ENCODE data around the gene GRIK2. TPM values are rescaled to one million over a fixed set of nuclear protein-coding genes. Genes with fewer than 3 reads are reported as not detected.

Gene GRIK2
- total RNA-seq, 1 experiment from 2014 or later, result 0.61 TPM

GRCh38 chr6:101826269-101826668, 432.8 kb downstream of the GRIK2 start:
- no peaks in the 10 kb centered on the region for H4K20me1 ChIP-seq (ENCODE audit: insufficient read depth)
- intact Hi-C loops (cut with micrococcal nuclease; ENCODE audit: unreplicated experiment), result no loop called here
- H3K27me3 ChIP-seq (ENCODE audit: insufficient read depth, low read depth), result no peaks in the 10 kb centered on the region
- ChIA-PET POLR2A (ENCODE audit: unreplicated experiment) (no interaction called here), CTCF (no interaction called here)
- no peaks in the 10 kb centered on the region for H3K79me2 ChIP-seq (ENCODE audit: low read depth)
- TF ChIP-seq CTCF (conservative IDR thresholded peaks at IDR 0.05) (no peak), EZH2 (IDR thresholded peaks at IDR 0.05; ENCODE audit: low read depth) (no peak)
- H3K4me2 ChIP-seq, result no peak overlapping the region
- no peak overlapping the region for H3K4me3 ChIP-seq
- no peak overlapping the region for H2AFZ ChIP-seq
- no TSS peak for BruUV-seq (replicated peaks)
- no peaks in the 10 kb centered on the region for H3K9me2 ChIP-seq (ENCODE audit: insufficient read depth)
- no peaks in the 10 kb centered on the region for H3K36me3 ChIP-seq (ENCODE audit: low read depth)
- H3K4me1 ChIP-seq (replicated peaks; ENCODE audit: insufficient read depth), result no peaks in the 10 kb centered on the region
- peaks cover 4% of the 10 kb centered on the region; the same call in 1 of the 2 replicates for H3K9me3 ChIP-seq (ENCODE audit: insufficient read depth, low read depth)
- no peak overlapping the region for H3K27ac ChIP-seq
- DNase-seq, result no peak
- no peaks in the 10 kb centered on the region for H3F3A ChIP-seq (ENCODE audit: insufficient read depth, low read depth)

- H3K4me3 ChIP-seq, result no peak overlapping the region
- no peaks in the 10 kb centered on the region for H3K79me2 ChIP-seq (ENCODE audit: low read depth)
- H4K20me1 ChIP-seq (ENCODE audit: insufficient read depth), result no peaks in the 10 kb centered on the region
- no peak overlapping the region for H3K27ac ChIP-seq
- intact Hi-C loops (cut with micrococcal nuclease; ENCODE audit: unreplicated experiment), result no loop called here
- DNase-seq, result no peak
- TF ChIP-seq EZH2 (IDR thresholded peaks at IDR 0.05; ENCODE audit: low read depth), result no peak
- no peaks in the 10 kb centered on the region for H3F3A ChIP-seq (ENCODE audit: insufficient read depth, low read depth)
- POLR2A ChIA-PET (ENCODE audit: unreplicated experiment), result no interaction called here
- no peak overlapping the region for H2AFZ ChIP-seq
- BruUV-seq (replicated peaks), result no TSS peak
- no peaks in the 10 kb centered on the region for H3K36me3 ChIP-seq (ENCODE audit: low read depth)
- CTCF ChIA-PET, result no interaction called here
- peaks cover 4% of the 10 kb centered on the region; the same call in 1 of the 2 replicates for H3K9me3 ChIP-seq (ENCODE audit: insufficient read depth, low read depth)
- no peaks in the 10 kb centered on the region for H3K27me3 ChIP-seq (ENCODE audit: insufficient read depth, low read depth)
- H3K4me1 ChIP-seq (replicated peaks; ENCODE audit: insufficient read depth), result no peaks in the 10 kb centered on the region
- H3K9me2 ChIP-seq (ENCODE audit: insufficient read depth), result no peaks in the 10 kb centered on the region
- no peak overlapping the region for H3K4me2 ChIP-seq
These were observed 433.2 kb downstream of the GRIK2 start for GRCh38 chr6:101826678-101827077.

- H3F3A ChIP-seq (ENCODE audit: insufficient read depth, low read depth), result no peaks in the 10 kb centered on the region
- ChIA-PET CTCF (no interaction called here), POLR2A (ENCODE audit: unreplicated experiment) (no interaction called here)
- H3K9me2 ChIP-seq (ENCODE audit: insufficient read depth), result no peaks in the 10 kb centered on the region
- no peaks in the 10 kb centered on the region for H3K79me2 ChIP-seq (ENCODE audit: low read depth)
- no peak overlapping the region for H2AFZ ChIP-seq
- H3K27ac ChIP-seq, result no peak overlapping the region
- no peak overlapping the region for H3K4me3 ChIP-seq
- no peak for DNase-seq
- H3K27me3 ChIP-seq (ENCODE audit: insufficient read depth, low read depth), result no peaks in the 10 kb centered on the region
- no peak overlapping the region for H3K4me2 ChIP-seq
- TF ChIP-seq EZH2 (IDR thresholded peaks at IDR 0.05; ENCODE audit: low read depth), result no peak
- TF ChIP-seq CTCF (conservative IDR thresholded peaks at IDR 0.05), result no peak
- BruUV-seq (replicated peaks), result no TSS peak
- H3K4me1 ChIP-seq (replicated peaks; ENCODE audit: insufficient read depth), result no peaks in the 10 kb centered on the region
- peaks cover 4% of the 10 kb centered on the region; the same call in 1 of the 2 replicates for H3K9me3 ChIP-seq (ENCODE audit: insufficient read depth, low read depth)
- intact Hi-C loops (cut with micrococcal nuclease; ENCODE audit: unreplicated experiment), result no loop called here
- H3K36me3 ChIP-seq (ENCODE audit: low read depth), result no peaks in the 10 kb centered on the region
- H4K20me1 ChIP-seq (ENCODE audit: insufficient read depth), result no peaks in the 10 kb centered on the region
These were observed 437.1 kb downstream of the GRIK2 start for GRCh38 chr6:101830501-101831031.

GRCh38 chr6:101832371-101832770, 438.9 kb downstream of the GRIK2 start:
- H3F3A ChIP-seq (ENCODE audit: insufficient read depth, low read depth), result no peaks in the 10 kb centered on the region
- H3K36me3 ChIP-seq (ENCODE audit: low read depth), result no peaks in the 10 kb centered on the region
- H3K27me3 ChIP-seq (ENCODE audit: insufficient read depth, low read depth), result no peaks in the 10 kb centered on the region
- no peak overlapping the region for H3K27ac ChIP-seq
- no peak overlapping the region for H3K4me2 ChIP-seq
- H3K9me3 ChIP-seq (ENCODE audit: insufficient read depth, low read depth), result peaks cover 4% of the 10 kb centered on the region; the same call in 1 of the 2 replicates
- no peaks in the 10 kb centered on the region for H3K79me2 ChIP-seq (ENCODE audit: low read depth)
- H3K4me3 ChIP-seq, result no peak overlapping the region
- DNase-seq, result no peak
- no peaks in the 10 kb centered on the region for H3K9me2 ChIP-seq (ENCODE audit: insufficient read depth)
- no peak for TF ChIP-seq CTCF (conservative IDR thresholded peaks at IDR 0.05)
- TF ChIP-seq EZH2 (IDR thresholded peaks at IDR 0.05; ENCODE audit: low read depth), result no peak
- POLR2A ChIA-PET (ENCODE audit: unreplicated experiment), result no interaction called here
- H3K4me1 ChIP-seq (replicated peaks; ENCODE audit: insufficient read depth), result no peaks in the 10 kb centered on the region
- H2AFZ ChIP-seq, result no peak overlapping the region
- no peaks in the 10 kb centered on the region for H4K20me1 ChIP-seq (ENCODE audit: insufficient read depth)
- CTCF ChIA-PET, result no interaction called here
- BruUV-seq (replicated peaks), result no TSS peak
- intact Hi-C loops (cut with micrococcal nuclease; ENCODE audit: unreplicated experiment), result no loop called here

Data from PC-9 (cell line).